HEK293 (cell line): ENCODE results near the gene SFT2D1.
A peak's percentile ranks its signal among the peaks of the same experiment; 100 is the strongest.

Experiments used
- BCL11B ChIP-seq: fragments of 450-650 bp; formaldehyde crosslinking; IDR thresholded peaks from 2 replicates; pipeline ENCODE4 v1.5.1; 2016; ENCODE audit warnings: low read depth, missing biosample characterization, missing genetic modification characterization
- HIC1 ChIP-seq: fragments of 450-650 bp; formaldehyde crosslinking; IDR thresholded peaks from 2 replicates; pipeline ENCODE4 v1.5.1; 2016; ENCODE audit warnings: missing biosample characterization, missing genetic modification characterization
- INSM2 ChIP-seq: fragments of 450-650 bp; formaldehyde crosslinking; IDR thresholded peaks from 2 replicates; pipeline ENCODE4 v1.5.1; 2016; ENCODE audit warnings: missing biosample characterization, missing genetic modification characterization
- PBX3 ChIP-seq: sonication (generic); formaldehyde crosslinking; IDR thresholded peaks from 2 replicates; pipeline ENCODE4 v1.8.1; 2022; ENCODE audit warnings: mild to moderate bottlenecking, moderate library complexity, missing genetic modification reagents
- RBAK ChIP-seq: fragments of 450-650 bp; formaldehyde crosslinking; IDR thresholded peaks from 2 replicates; pipeline ENCODE4 v1.5.1; 2016; ENCODE audit warnings: missing biosample characterization, missing genetic modification characterization
- SALL2 ChIP-seq: fragments of 450-650 bp; formaldehyde crosslinking; IDR thresholded peaks from 2 replicates; pipeline ENCODE4 v1.5.0; 2017; ENCODE audit warnings: missing biosample characterization, mild to moderate bottlenecking, missing genetic modification characterization, borderline replicate concordance
- ZBTB17 ChIP-seq: fragments of 450-650 bp; formaldehyde crosslinking; IDR thresholded peaks from 2 replicates; pipeline ENCODE4 v1.5.1; 2016; ENCODE audit warnings: missing biosample characterization, missing genetic modification characterization
- ZBTB8A ChIP-seq: fragments of 450-650 bp; formaldehyde crosslinking; IDR thresholded peaks from 2 replicates; pipeline ENCODE4 v1.5.1; 2016; ENCODE audit warnings: missing biosample characterization, missing genetic modification characterization
- ZNF140 ChIP-seq: fragments of 450-650 bp; formaldehyde crosslinking; IDR thresholded peaks from 2 replicates; pipeline ENCODE4 v1.5.1; 2016; ENCODE audit warnings: missing biosample characterization, missing genetic modification characterization
- ZNF184 ChIP-seq: fragments of 450-650 bp; IDR thresholded peaks from 2 replicates; pipeline ENCODE4 v1.5.1; 2018; ENCODE audit warnings: missing biosample characterization, mild to moderate bottlenecking, missing genetic modification characterization
- ZNF449 ChIP-seq: fragments of 450-650 bp; formaldehyde crosslinking; IDR thresholded peaks from 2 replicates; pipeline ENCODE4 v1.5.1; 2017; ENCODE audit warnings: missing biosample characterization, mild to moderate bottlenecking, missing genetic modification characterization, moderate library complexity
- ZNF510 ChIP-seq: fragments of 450-650 bp; formaldehyde crosslinking; IDR thresholded peaks from 2 replicates; pipeline ENCODE4 v1.5.1; 2018; ENCODE audit warnings: mild to moderate bottlenecking, missing genetic modification characterization, missing biosample characterization; ENCODE audit not compliant: insufficient replicate concordance
- ZNF513 ChIP-seq: fragments of 450-650 bp; IDR thresholded peaks from 2 replicates; pipeline ENCODE4 v1.5.1; 2018; ENCODE audit warnings: missing biosample characterization, missing genetic modification characterization
- ZNF560 ChIP-seq: fragments of 450-650 bp; formaldehyde crosslinking; IDR thresholded peaks from 2 replicates; pipeline ENCODE4 v1.5.1; 2017; ENCODE audit warnings: missing biosample characterization, missing genetic modification characterization, borderline replicate concordance
- ZNF561 ChIP-seq: fragments of 450-650 bp; IDR thresholded peaks from 2 replicates; pipeline ENCODE4 v1.5.1; 2018; ENCODE audit warnings: missing biosample characterization, missing genetic modification characterization, borderline replicate concordance
- ZNF580 ChIP-seq: fragments of 450-650 bp; formaldehyde crosslinking; IDR thresholded peaks from 2 replicates; pipeline ENCODE4 v1.5.1; 2016; ENCODE audit warnings: missing biosample characterization, missing genetic modification characterization
- ZNF585B ChIP-seq: fragments of 450-650 bp; formaldehyde crosslinking; IDR thresholded peaks from 2 replicates; pipeline ENCODE4 v1.5.1; 2016; ENCODE audit warnings: missing biosample characterization, missing genetic modification characterization
- ZNF624 ChIP-seq: fragments of 450-650 bp; formaldehyde crosslinking; IDR thresholded peaks from 2 replicates; pipeline ENCODE4 v1.5.1; 2017; ENCODE audit warnings: missing biosample characterization, missing genetic modification characterization
- ZNF660 ChIP-seq: fragments of 450-650 bp; IDR thresholded peaks from 2 replicates; pipeline ENCODE4 v1.5.1; 2018; ENCODE audit warnings: missing biosample characterization, mild to moderate bottlenecking, missing genetic modification characterization
- ZNF692 ChIP-seq: fragments of 450-650 bp; formaldehyde crosslinking; IDR thresholded peaks from 2 replicates; pipeline ENCODE4 v1.5.1; 2016; ENCODE audit warnings: missing biosample characterization, missing genetic modification characterization
- ZNF76 ChIP-seq: fragments of 450-650 bp; formaldehyde crosslinking; IDR thresholded peaks from 2 replicates; pipeline ENCODE4; 2016; ENCODE audit warnings: low read depth, missing biosample characterization, missing genetic modification characterization, borderline replicate concordance
- ZXDB ChIP-seq: fragments of 450-650 bp; formaldehyde crosslinking; IDR thresholded peaks from 2 replicates; pipeline ENCODE4 v1.5.1; 2016; ENCODE audit warnings: missing biosample characterization, missing genetic modification characterization

SFT2D1 gene

GRCh38 chr6:166342349-166343149 is at the start of gene SFT2D1 (continued):
- TF ChIP-seq ZNF692 (tag by site-specific recombination) (peak; percentile 72; the same call in 1 of the 2 replicates), ZXDB (tag by site-specific recombination) (peak; percentile 100), ZNF510 (tag by site-specific recombination) (no peak), PBX3 (CRISPR knock-in tag) (peak; percentile 57; the same call in 1 of the 2 replicates), ZNF660 (peak; percentile 60; the same call in 1 of the 2 replicates), RBAK (tag by site-specific recombination) (no peak), SALL2 (no peak), ZNF561 (tag by site-specific recombination) (no peak), ZNF513 (tag by site-specific recombination) (no peak), ZNF624 (no peak), ZNF580 (peak; percentile 67), ZNF140 (tag by site-specific recombination) (no peak), HIC1 (0 out of 2 replicates have a peak, but pooled peaks have one; percentile 28), BCL11B (tag by site-specific recombination) (peak; percentile 67; the same call in 1 of the 2 replicates), ZNF76 (tag by site-specific recombination) (peak; percentile 56; the same call in 1 of the 2 replicates), ZNF184 (tag by site-specific recombination) (no peak), ZNF585B (no peak), ZBTB8A (tag by site-specific recombination) (peak; percentile 78), ZNF449 (tag by site-specific recombination) (no peak), ZBTB17 (tag by site-specific recombination) (peak; percentile 42; the same call in 1 of the 2 replicates), ZNF560 (tag by site-specific recombination) (no peak), INSM2 (tag by site-specific recombination) (no peak)
